Measurements from ENCODE around the gene HIVEP3.

- no peak for TF ChIP-seq EP300 (IDR thresholded peaks at IDR 0.05; ENCODE audit: borderline replicate concordance in 1 of 2, low read depth in 1 of 2, low read length in 1 of 2)
- no peak for TF ChIP-seq CTCF (IDR thresholded peaks at IDR 0.05)
- no peak for TF ChIP-seq NRF1 (IDR thresholded peaks at IDR 0.05; ENCODE audit: low read depth, low read length)
- no peak for TF ChIP-seq POLR2AphosphoS5 (IDR thresholded peaks at IDR 0.05; ENCODE audit: low read depth, low read length)
- TF ChIP-seq FOXM1 (IDR thresholded peaks at IDR 0.05; ENCODE audit: low read depth) = no peak
- TF ChIP-seq IRF3 (IDR thresholded peaks at IDR 0.05; ENCODE audit: low read depth, low read length) = no peak
- no peak for TF ChIP-seq RAD21 (IDR thresholded peaks at IDR 0.05; ENCODE audit: low read length)
These were observed 262.7 kb downstream of the HIVEP3 start for GRCh38 chr1:41656068-41656467.
